ENCODE measurements around the gene NKX1-1. TPM values are rescaled to one million over a fixed set of nuclear protein-coding genes. Genes with fewer than 3 reads are reported as not detected.
A peak's percentile ranks its signal among the peaks of the same experiment; 100 is the strongest.

NKX1-1 gene
- total and polyA plus RNA-seq, 2 experiments from 2014 or later: not detected

- Histone ChIP-seq H3K4me2 (no peak overlapping the region), H4K20me1 (replicated peaks; ENCODE audit: insufficient read depth) (peaks cover 3% of the 10 kb centered on the region), H3K9me2 (ENCODE audit: insufficient read depth) (no peaks in the 10 kb centered on the region), H2AFZ (no peak overlapping the region), H3K4me1 (ENCODE audit: insufficient read depth) (peaks cover 16% of the 10 kb centered on the region; the same call in 1 of the 2 replicates), H3F3A (replicated peaks; ENCODE audit: low read depth) (0 out of 2 replicates have a peak, but pooled peaks cover 3% of the 10 kb centered on the region), H3K4me3 (no peak overlapping the region), H3K79me2 (replicated peaks; ENCODE audit: insufficient read depth) (no peaks in the 10 kb centered on the region), H3K27me3 (ENCODE audit: insufficient read depth) (peaks cover 91% of the 10 kb centered on the region), H3K27ac (ENCODE audit: low read depth) (no peak overlapping the region), H3K36me3 (ENCODE audit: insufficient read depth) (no peaks in the 10 kb centered on the region)
- peak; percentile 46 for TF ChIP-seq EZH2 (IDR thresholded peaks at IDR 0.05; ENCODE audit: low read depth, unreplicated experiment)
- no peak for TF ChIP-seq ETS1 (IDR thresholded peaks at IDR 0.05)
- ATAC-seq: no peak
- DNase-seq (ENCODE audit: low spot score): no peak
- H3K27ac Mint-ChIP-seq: no peak overlapping the region
- no peaks in the 10 kb centered on the region; the same call in 1 of the 3 replicates for H3K9me3 Mint-ChIP-seq
- peaks cover 14% of the 10 kb centered on the region for H3K4me1 Mint-ChIP-seq
- peaks cover 85% of the 10 kb centered on the region for H3K27me3 Mint-ChIP-seq (ENCODE audit: insufficient read depth, low read depth, poor library complexity)
- no peaks in the 10 kb centered on the region; the same call in 2 of the 3 replicates for H3K36me3 Mint-ChIP-seq (ENCODE audit: low read depth)
- H3K4me3 Mint-ChIP-seq: no peak overlapping the region
Observed at GRCh38 chr4:1409491-1410425, 3.5 kb upstream of the NKX1-1 start.

- Histone ChIP-seq H4K20me1 (replicated peaks; ENCODE audit: insufficient read depth) (peaks cover 3% of the 10 kb centered on the region), H3K9me2 (ENCODE audit: insufficient read depth) (no peaks in the 10 kb centered on the region), H3K27ac (ENCODE audit: low read depth) (no peak overlapping the region), H2AFZ (no peak overlapping the region), H3K36me3 (ENCODE audit: insufficient read depth) (no peaks in the 10 kb centered on the region), H3K4me1 (ENCODE audit: insufficient read depth) (peaks cover 16% of the 10 kb centered on the region; the same call in 1 of the 2 replicates), H3F3A (replicated peaks; ENCODE audit: low read depth) (0 out of 2 replicates have a peak, but pooled peaks cover 3% of the 10 kb centered on the region), H3K4me3 (no peak overlapping the region), H3K79me2 (replicated peaks; ENCODE audit: insufficient read depth) (no peaks in the 10 kb centered on the region), H3K27me3 (ENCODE audit: insufficient read depth) (peaks cover 97% of the 10 kb centered on the region), H3K4me2 (no peak overlapping the region)
- no peak overlapping the region for H3K27ac Mint-ChIP-seq
- H3K36me3 Mint-ChIP-seq (ENCODE audit: low read depth): no peaks in the 10 kb centered on the region; the same call in 2 of the 3 replicates
- H3K4me3 Mint-ChIP-seq: no peak overlapping the region
- H3K4me1 Mint-ChIP-seq: peaks cover 14% of the 10 kb centered on the region
- DNase-seq (ENCODE audit: low spot score) (no peak), ATAC-seq (no peak)
- H3K9me3 Mint-ChIP-seq: no peaks in the 10 kb centered on the region; the same call in 1 of the 3 replicates
- H3K27me3 Mint-ChIP-seq (ENCODE audit: insufficient read depth, low read depth, poor library complexity): peaks cover 91% of the 10 kb centered on the region
- TF ChIP-seq POLR2AphosphoS5 (IDR thresholded peaks at IDR 0.05; ENCODE audit: low read depth) (no peak), STAT1 (IDR thresholded peaks at IDR 0.05; ENCODE audit: unreplicated experiment) (no peak), ZNF114 (CRISPR knock-in tag; IDR thresholded peaks at IDR 0.05) (no peak), ETS1 (IDR thresholded peaks at IDR 0.05) (no peak), JUNB (IDR thresholded peaks at IDR 0.05; ENCODE audit: unreplicated experiment) (no peak)
- TF ChIP-seq, protein P1, sequence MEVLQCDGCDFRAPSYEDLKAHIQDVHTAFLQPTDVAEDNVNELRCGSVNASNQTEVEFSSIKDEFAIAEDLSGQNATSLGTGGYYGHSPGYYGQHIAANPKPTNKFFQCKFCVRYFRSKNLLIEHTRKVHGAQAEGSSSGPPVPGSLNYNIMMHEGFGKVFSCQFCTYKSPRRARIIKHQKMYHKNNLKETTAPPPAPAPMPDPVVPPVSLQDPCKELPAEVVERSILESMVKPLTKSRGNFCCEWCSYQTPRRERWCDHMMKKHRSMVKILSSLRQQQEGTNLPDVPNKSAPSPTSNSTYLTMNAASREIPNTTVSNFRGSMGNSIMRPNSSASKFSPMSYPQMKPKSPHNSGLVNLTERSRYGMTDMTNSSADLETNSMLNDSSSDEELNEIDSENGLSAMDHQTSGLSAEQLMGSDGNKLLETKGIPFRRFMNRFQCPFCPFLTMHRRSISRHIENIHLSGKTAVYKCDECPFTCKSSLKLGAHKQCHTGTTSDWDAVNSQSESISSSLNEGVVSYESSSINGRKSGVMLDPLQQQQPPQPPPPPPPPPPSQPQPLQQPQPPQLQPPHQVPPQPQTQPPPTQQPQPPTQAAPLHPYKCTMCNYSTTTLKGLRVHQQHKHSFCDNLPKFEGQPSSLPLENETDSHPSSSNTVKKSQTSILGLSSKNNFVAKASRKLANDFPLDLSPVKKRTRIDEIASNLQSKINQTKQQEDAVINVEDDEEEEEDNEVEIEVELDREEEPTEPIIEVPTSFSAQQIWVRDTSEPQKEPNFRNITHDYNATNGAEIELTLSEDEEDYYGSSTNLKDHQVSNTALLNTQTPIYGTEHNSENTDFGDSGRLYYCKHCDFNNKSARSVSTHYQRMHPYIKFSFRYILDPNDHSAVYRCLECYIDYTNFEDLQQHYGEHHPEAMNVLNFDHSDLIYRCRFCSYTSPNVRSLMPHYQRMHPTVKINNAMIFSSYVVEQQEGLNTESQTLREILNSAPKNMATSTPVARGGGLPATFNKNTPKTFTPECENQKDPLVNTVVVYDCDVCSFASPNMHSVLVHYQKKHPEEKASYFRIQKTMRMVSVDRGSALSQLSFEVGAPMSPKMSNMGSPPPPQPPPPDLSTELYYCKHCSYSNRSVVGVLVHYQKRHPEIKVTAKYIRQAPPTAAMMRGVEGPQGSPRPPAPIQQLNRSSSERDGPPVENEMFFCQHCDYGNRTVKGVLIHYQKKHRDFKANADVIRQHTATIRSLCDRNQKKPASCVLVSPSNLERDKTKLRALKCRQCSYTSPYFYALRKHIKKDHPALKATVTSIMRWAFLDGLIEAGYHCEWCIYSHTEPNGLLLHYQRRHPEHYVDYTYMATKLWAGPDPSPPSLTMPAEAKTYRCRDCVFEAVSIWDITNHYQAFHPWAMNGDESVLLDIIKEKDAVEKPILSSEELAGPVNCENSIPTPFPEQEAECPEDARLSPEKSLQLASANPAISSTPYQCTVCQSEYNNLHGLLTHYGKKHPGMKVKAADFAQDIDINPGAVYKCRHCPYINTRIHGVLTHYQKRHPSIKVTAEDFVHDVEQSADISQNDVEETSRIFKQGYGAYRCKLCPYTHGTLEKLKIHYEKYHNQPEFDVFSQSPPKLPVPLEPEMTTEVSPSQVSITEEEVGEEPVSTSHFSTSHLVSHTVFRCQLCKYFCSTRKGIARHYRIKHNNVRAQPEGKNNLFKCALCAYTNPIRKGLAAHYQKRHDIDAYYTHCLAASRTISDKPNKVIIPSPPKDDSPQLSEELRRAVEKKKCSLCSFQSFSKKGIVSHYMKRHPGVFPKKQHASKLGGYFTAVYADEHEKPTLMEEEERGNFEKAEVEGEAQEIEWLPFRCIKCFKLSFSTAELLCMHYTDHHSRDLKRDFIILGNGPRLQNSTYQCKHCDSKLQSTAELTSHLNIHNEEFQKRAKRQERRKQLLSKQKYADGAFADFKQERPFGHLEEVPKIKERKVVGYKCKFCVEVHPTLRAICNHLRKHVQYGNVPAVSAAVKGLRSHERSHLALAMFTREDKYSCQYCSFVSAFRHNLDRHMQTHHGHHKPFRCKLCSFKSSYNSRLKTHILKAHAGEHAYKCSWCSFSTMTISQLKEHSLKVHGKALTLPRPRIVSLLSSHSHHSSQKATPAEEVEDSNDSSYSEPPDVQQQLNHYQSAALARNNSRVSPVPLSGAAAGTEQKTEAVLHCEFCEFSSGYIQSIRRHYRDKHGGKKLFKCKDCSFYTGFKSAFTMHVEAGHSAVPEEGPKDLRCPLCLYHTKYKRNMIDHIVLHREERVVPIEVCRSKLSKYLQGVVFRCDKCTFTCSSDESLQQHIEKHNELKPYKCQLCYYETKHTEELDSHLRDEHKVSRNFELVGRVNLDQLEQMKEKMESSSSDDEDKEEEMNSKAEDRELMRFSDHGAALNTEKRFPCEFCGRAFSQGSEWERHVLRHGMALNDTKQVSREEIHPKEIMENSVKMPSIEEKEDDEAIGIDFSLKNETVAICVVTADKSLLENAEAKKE (CRISPR knock-in tag; IDR thresholded peaks at IDR 0.05): no peak
Observed at GRCh38 chr4:1409079-1409478, 2.8 kb upstream of the NKX1-1 start.
